GM12878 (cell line): ENCODE data around the gene PARN. TPM values are rescaled to one million over a fixed set of nuclear protein-coding genes. Genes with fewer than 3 reads are reported as not detected.
A peak's percentile ranks its signal among the peaks of the same experiment; 100 is the strongest.
"Not testable (repeated sequence)": the region's sequence is repeated elsewhere in the genome, so short reads cannot be mapped to it uniquely, and the experiment has no call there.

Experiments used
- ATAC-seq: fragments of 200-7000 bp; cut with Tn5 transposase; 3 replicates; pipeline ENCODE4 v1.9.1; 2020; ENCODE audit warnings: mild to moderate bottlenecking, moderate library complexity
- BruUV-seq: library from RNA; stranded (reverse); fragments of 400-500 nt; replicated peaks from 2 replicates; lab custom pipeline; 2021; lab: Mats Ljungman, UMichigan
- CTCF ChIA-PET: fragments of 300-600 bp; sonication (Branson Sonifier 250); formaldehyde crosslinking; extraction: SDS; loops from one replicate; lab custom pipeline; 2021; ENCODE audit warnings: inconsistent platforms; lab: Yijun Ruan, JAX
- POLR2A ChIA-PET: fragments of 350-600 bp; formaldehyde crosslinking; extraction: SDS; loops from one replicate; lab custom pipeline; 2021; ENCODE audit warnings: inconsistent platforms; lab: Charles Lee
- RAD21 ChIA-PET: fragments of 300-600 bp; sonication (Branson Sonifier 250); formaldehyde crosslinking; loops from one replicate; lab custom pipeline; 2023; ENCODE audit warnings: antibody characterized with exemption; ENCODE audit not compliant: unreplicated experiment; lab: Charles Lee
- SMC1A ChIA-PET: fragments of 300-600 bp; sonication (Branson Sonifier 250); formaldehyde crosslinking; loops from one replicate; lab custom pipeline; 2023; ENCODE audit not compliant: unreplicated experiment, uncharacterized antibody; lab: Charles Lee
- DNase-seq: peaks from one replicate; pipeline ENCODE4 v3.0.0-alpha.2; 2011; ENCODE audit warnings: low read depth, low spot score
- FAIRE-seq: peaks from 3 replicates; lab custom pipeline; 2011; peaks lifted over from hg19 to GRCh38; lab: Jason Lieb, UNC
- H2AFZ ChIP-seq: 2 replicates; pipeline ENCODE4 v1.6.0; 2011; ENCODE audit warnings: low read depth, low read length, control low read depth; ENCODE audit not compliant: control insufficient read depth
- H3K27ac ChIP-seq: 2 replicates; pipeline ENCODE4 v1.5.1; 2011; ENCODE audit warnings: control low read depth; ENCODE audit not compliant: control insufficient read depth, insufficient read depth
- H3K27me3 ChIP-seq, 2 experiments: replicated peaks in 1 of 2; 2 replicates each; pipeline versions ENCODE4 v1.6.0 to v1.6.1; 2011; ENCODE audit warnings: low read length in 1 of 2; ENCODE audit not compliant: control insufficient read depth in 2 of 2, insufficient read depth in 2 of 2
- H3K36me3 ChIP-seq, 2 experiments: 2 replicates each; pipeline ENCODE4 v1.5.1; 2011; ENCODE audit warnings: low read length in 1 of 2; ENCODE audit not compliant: control insufficient read depth in 2 of 2, insufficient read depth in 2 of 2
- H3K4me1 ChIP-seq: 2 replicates; pipeline ENCODE4 v1.6.1; 2011; ENCODE audit warnings: mild to moderate bottlenecking, low read length, moderate library complexity, mixed read lengths; ENCODE audit not compliant: control insufficient read depth, insufficient read depth
- H3K4me2 ChIP-seq: 2 replicates; pipeline ENCODE4 v1.6.0; 2011; ENCODE audit warnings: control low read depth; ENCODE audit not compliant: control insufficient read depth, insufficient read depth
- H3K4me3 ChIP-seq: fragments of 200-600 bp; sonication (generic); 2 replicates; pipeline ENCODE4 v1.5.1; 2016
- H3K79me2 ChIP-seq: 2 replicates; pipeline ENCODE4 v1.6.0; 2011; ENCODE audit warnings: low read length; ENCODE audit not compliant: control insufficient read depth, insufficient read depth
- H3K9ac ChIP-seq: 2 replicates; pipeline ENCODE4 v1.8.0; 2011; ENCODE audit warnings: low read length, control low read depth, mixed read lengths; ENCODE audit not compliant: control insufficient read depth, insufficient read depth
- H3K9me3 ChIP-seq: replicated peaks from 3 replicates; pipeline ENCODE4 v1.5.1; 2011; ENCODE audit warnings: mild to moderate bottlenecking, low read length; ENCODE audit not compliant: control insufficient read depth, insufficient read depth
- H4K20me1 ChIP-seq: 2 replicates; pipeline ENCODE4 v1.6.0; 2011; ENCODE audit not compliant: control insufficient read depth, insufficient read depth
- CREB1 ChIP-seq: IDR thresholded peaks from 2 replicates; pipeline ENCODE4 v1.6.1; 2012; ENCODE audit warnings: low read depth, mild to moderate bottlenecking, inconsistent platforms
- CTCF ChIP-seq, 3 experiments: IDR thresholded peaks in 2 of 3; conservative IDR thresholded peaks in 1 of 3; 2 replicates each; pipeline ENCODE4 v1.5.1; 2011; ENCODE audit warnings: low read depth in 3 of 3, low read length in 3 of 3, mild to moderate bottlenecking in 3 of 3, control low read depth in 2 of 3, moderate library complexity in 2 of 3, inconsistent platforms in 1 of 3, mixed read lengths in 1 of 3; ENCODE audit not compliant: control insufficient read depth in 2 of 3, insufficient read depth in 1 of 3; ENCODE audit errors: extremely low read depth in 1 of 3
- EZH2 ChIP-seq: IDR thresholded peaks from 2 replicates; pipeline ENCODE4 v1.6.1; 2012; ENCODE audit warnings: low read depth, mild to moderate bottlenecking, control low read depth, inconsistent platforms, low read length, borderline replicate concordance; ENCODE audit not compliant: control insufficient read depth
- HCFC1 ChIP-seq: fragments of 150-350 bp; IDR thresholded peaks from 2 replicates; pipeline ENCODE4 v1.6.1; 2014; ENCODE audit warnings: low read length
- NFXL1 ChIP-seq: fragments of 450-650 bp; IDR thresholded peaks from 2 replicates; pipeline ENCODE4 v1.6.1; 2017; ENCODE audit warnings: antibody characterized with exemption, mild to moderate bottlenecking, borderline replicate concordance
- ZNF207 ChIP-seq: fragments of 450-650 bp; IDR thresholded peaks from 2 replicates; pipeline ENCODE4 v1.6.1; 2014; ENCODE audit warnings: antibody characterized with exemption, mild to moderate bottlenecking, borderline replicate concordance
- ZNF622 ChIP-seq: fragments of 450-650 bp; IDR thresholded peaks from 2 replicates; pipeline ENCODE4 v1.6.1; 2017; ENCODE audit warnings: mild to moderate bottlenecking, inconsistent platforms
- WGBS: methylation state at CpG from one replicate; pipeline ENCODE4 v1.1.6; 2016; ENCODE audit warnings: low lambda C conversion rate; ENCODE audit not compliant: insufficient replicate concordance, insufficient coverage; ENCODE audit errors: missing lambda C conversion rate; 5-methylcytosine and 5-hydroxymethylcytosine counted together
- in situ Hi-C: fragments of 300-500 bp; cut with MboI; formaldehyde crosslinking; loops from 9 replicates; pipeline ENCODE4 v1.14.3; 2018; ENCODE audit warnings: mixed read lengths
- intact Hi-C: fragments of 100-400 bp; cut with micrococcal nuclease; formaldehyde crosslinking; loops from one replicate; pipeline ENCODE4 v1.14.2; 2022; ENCODE audit not compliant: unreplicated experiment
- polyA plus RNA-seq, 11 experiments: library from polyadenylated mRNA; depleted of rRNA in 4 of 11; unstranded in 6 of 11; stranded (reverse) in 5 of 11; fragments of >200 nt; fragmentation: Nextera tagmentation in 4 of 11; fragmentation: Illumina TruSeq in 1 of 11; extraction: Ambion mirVana in 4 of 11; extraction: Trizol in 1 of 11; gene quantifications; 1 replicate in 1 of 11; 2 replicates in 10 of 11; pipeline versions ENCODE4 v1.2.1 to v1.2.3, GENCODE V29; 2011 to 2016; ENCODE audit warnings: inconsistent platforms in 2 of 11, missing spikeins in 2 of 11, low read depth in 1 of 11
- total RNA-seq, 4 experiments: library from RNA; depleted of rRNA in 3 of 4; stranded (reverse); fragments of >200 nt in 3 of 4; fragmentation: Illumina TruSeq in 1 of 4; extraction: Trizol in 1 of 4; gene quantifications; 2 replicates each; pipeline versions ENCODE4 v1.2.1 to v1.2.3, GENCODE V29; 2013 to 2021

The PARN gene
- total and polyA plus RNA-seq, 10 of the 15 experiments (the other 5 are each of a cell fraction or from before 2014, with no cell fraction given) = 15.6 to 77.3 (median 47.7) TPM

- H3K4me1 ChIP-seq, H4K20me1 ChIP-seq, SMC1A ChIA-PET, DNase-seq, BruUV-seq, H3K4me3 ChIP-seq, H2AFZ ChIP-seq, FAIRE-seq, H3K27me3 ChIP-seq, H3K9ac ChIP-seq, H3K27ac ChIP-seq, CTCF ChIA-PET, H3K9me3 ChIP-seq, intact Hi-C loops, H3K4me2 ChIP-seq, ATAC-seq, RAD21 ChIA-PET, H3K36me3 ChIP-seq: not testable (repeated sequence)
- POLR2A ChIA-PET = interaction anchor here (0.6 kb wide), 1 partner anchor 51 kb away, joined by 3 read pairs; no protein-coding TSS in a partner anchor
- peaks cover 76% of the 10 kb centered on the region for H3K79me2 ChIP-seq
- in situ Hi-C loops = loop anchor here (25.0 kb wide), 2 partner anchors 451 to 1001 kb away; partner anchors contain the start of genes MARF1 and RRN3
- 95% methylated on average over 17 of the region's 17 CpGs for WGBS
Observed at GRCh38 chr16:14636179-14636950, 6.3 kb upstream of the PARN start.

GRCh38 chr16:14635395-14636165, 5.5 kb upstream of the PARN start:
- peaks cover 7% of the 10 kb centered on the region for H3K4me1 ChIP-seq
- CTCF ChIA-PET = interaction anchor here (0.6 kb wide), 1 partner anchor 77 kb away, joined by 3 read pairs; no protein-coding TSS in a partner anchor
- TF ChIP-seq CTCF (IDR thresholded peaks at IDR 0.05 in 2 of 3, conservative IDR thresholded peaks at IDR 0.05 in 1 of 3; ENCODE audit: control insufficient read depth in 2 of 3, extremely low read depth in 1 of 3, insufficient read depth in 1 of 3, low read depth in 3 of 3, low read length in 3 of 3) (no peak), HCFC1 (no peak), EZH2 (no peak), ZNF207 (no peak), NFXL1 (no peak), ZNF622 (no peak), CREB1 (no peak)

More at GRCh38 chr16:14635395-14636165, 5.5 kb upstream of the PARN start:
- RAD21 ChIA-PET = no interaction called here
- POLR2A ChIA-PET = interaction anchor here (0.6 kb wide), 2 partner anchors 22 to 50 kb away, joined by 3 read pairs; no protein-coding TSS in a partner anchor
- ATAC-seq (no peak), FAIRE-seq (no peak), DNase-seq (no peak)
- Histone ChIP-seq H2AFZ (no peak overlapping the region), H3K36me3 (peaks cover 1 to 7% of the 10 kb centered on the region in 2 experiments; a peak in 3 of 4 replicates), H3K27ac (no peak overlapping the region), H3K4me3 (no peak overlapping the region; the same call in 1 of the 2 replicates), H3K9ac (no peak overlapping the region), H3K9me3 (no peaks in the 10 kb centered on the region), H3K79me2 (peaks cover 70% of the 10 kb centered on the region), H3K27me3 (no peaks in the 10 kb centered on the region), H4K20me1 (no peaks in the 10 kb centered on the region), H3K4me2 (peak overlapping the region; percentile 43; the same call in 1 of the 2 replicates)
- in situ Hi-C loops (loop anchor here (25.0 kb wide), 2 partner anchors 452 to 1002 kb away; partner anchors contain the start of genes MARF1 and RRN3), intact Hi-C loops (no loop called here)
- no TSS peak for BruUV-seq
- 84% methylated on average over 12 of the region's 12 CpGs for WGBS
- SMC1A ChIA-PET = interaction anchor here (0.7 to 2.0 kb wide), 2 partner anchors 30 to 281 kb away, joined by 3 to 7 read pairs; no protein-coding TSS in a partner anchor
